Activated CD4-positive, alpha-beta T cell treated with anti-CD3 and anti-CD28 coated beads, Interleukin-2, amount 50 U/mL, for 24 hours (primary cell): Measurements from ENCODE around the gene NUDT6.
A peak's percentile ranks its signal among the peaks of the same experiment; 100 is the strongest.
"Not testable (repeated sequence)": the region's sequence is repeated elsewhere in the genome, so short reads cannot be mapped to it uniquely, and the experiment has no call there.

Experiments
- DNase-seq, 2 donors: peaks; one replicate each; pipeline ENCODE4 v3.0.0-alpha.2; 2020; ENCODE audit warnings: low read depth in 1 of 2, low spot score in 1 of 2

The NUDT6 gene, protein sequence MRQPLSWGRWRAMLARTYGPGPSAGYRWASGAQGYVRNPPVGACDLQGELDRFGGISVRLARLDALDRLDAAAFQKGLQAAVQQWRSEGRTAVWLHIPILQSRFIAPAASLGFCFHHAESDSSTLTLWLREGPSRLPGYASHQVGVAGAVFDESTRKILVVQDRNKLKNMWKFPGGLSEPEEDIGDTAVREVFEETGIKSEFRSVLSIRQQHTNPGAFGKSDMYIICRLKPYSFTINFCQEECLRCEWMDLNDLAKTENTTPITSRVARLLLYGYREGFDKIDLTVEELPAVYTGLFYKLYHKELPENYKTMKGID

DNA sequence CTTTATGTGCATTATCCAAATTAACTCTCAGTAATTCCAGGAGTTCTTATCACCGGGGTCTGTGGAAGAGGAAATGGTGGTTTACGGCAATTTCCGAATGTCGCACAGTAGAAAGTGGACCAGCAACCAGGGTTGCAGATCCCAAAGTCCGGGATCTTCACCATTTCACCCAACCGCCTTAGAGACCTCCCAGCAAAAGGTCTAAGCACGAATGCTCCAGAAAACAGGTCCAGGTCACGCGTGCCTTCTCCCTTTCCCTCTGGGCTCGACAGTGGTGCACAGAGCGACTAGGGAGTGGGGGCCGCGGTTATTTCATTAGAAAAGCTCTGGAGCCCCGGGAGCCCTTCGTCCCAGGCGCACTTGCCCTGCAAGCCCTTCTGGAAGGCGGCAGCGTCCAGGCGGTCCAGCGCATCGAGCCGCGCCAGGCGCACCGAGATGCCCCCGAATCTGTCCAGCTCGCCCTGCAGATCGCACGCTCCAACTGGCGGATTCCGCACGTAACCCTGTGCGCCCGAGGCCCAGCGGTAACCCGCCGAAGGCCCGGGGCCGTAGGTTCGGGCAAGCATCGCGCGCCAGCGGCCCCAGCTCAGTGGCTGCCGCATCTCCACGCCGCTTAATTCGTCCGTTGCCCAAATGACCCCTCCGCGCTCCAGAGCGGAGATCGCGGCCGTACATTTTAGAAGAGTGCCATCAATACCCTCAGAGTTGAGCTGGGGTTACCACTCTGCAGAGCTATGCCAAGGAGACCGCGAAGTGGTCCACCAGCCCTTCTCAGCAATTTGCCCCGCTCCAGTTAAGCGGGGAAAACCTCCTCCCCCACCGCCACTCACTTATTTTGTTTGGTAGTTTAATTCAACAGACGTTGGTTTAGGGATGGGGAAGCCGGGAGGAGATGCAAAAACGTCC lies at the start of gene NUDT6:
Gene NUDT6 (minus strand): TSS at position 627 of the 906 bp plus-strand sequence. CDS start 25 bp downstream, at position 602.
- peak; percentile 6 to 7 for DNase-seq

DNA sequence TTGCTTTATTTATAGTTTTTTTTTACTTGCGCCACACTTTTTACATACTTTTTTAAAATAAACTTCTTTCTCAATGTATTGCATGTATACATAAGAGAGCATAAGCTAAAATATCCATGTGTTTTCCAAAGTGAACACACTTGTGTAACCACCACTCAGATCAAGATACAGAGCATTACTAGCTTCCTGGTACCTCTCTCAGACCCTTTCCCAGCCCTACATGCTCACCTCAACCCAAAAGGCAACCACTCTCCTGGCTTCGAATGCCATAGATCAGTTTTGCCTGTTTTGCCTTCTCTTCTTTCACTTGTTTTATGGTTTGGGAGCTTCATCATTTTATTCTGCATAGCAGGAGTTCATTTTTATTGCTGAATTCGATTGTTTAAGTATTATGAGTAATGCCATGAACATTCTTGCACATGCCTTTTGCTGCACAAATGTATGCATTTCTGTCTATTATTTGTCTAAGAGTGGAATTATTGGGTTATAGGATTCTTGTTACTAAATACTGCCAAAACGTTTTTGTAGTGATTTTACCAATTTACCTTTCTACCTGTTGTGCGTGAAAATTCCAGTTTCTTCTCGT lies 45.9 kb upstream of the NUDT6 start:
- DNase-seq: no peak

DNA sequence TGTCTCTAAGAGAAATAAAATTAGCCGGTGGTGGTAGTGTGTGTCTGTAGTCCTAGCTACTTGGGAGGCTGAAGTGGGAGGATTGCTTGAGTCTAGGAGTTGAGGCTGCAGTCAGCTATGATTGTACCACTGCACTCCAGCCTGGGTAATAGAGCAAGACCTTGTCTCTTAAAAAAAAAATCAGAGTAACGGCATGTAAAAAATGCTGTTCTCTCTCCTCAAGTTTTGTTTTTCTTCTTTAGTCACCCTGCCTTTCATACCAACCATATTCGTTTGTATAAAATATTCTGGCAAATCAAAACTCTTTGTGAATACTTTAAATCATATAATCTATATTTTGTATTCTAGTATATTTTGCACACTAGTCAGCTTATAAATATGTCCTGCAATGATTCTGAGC lies 44.8 kb upstream of the NUDT6 start:
- DNase-seq: no peak

DNA sequence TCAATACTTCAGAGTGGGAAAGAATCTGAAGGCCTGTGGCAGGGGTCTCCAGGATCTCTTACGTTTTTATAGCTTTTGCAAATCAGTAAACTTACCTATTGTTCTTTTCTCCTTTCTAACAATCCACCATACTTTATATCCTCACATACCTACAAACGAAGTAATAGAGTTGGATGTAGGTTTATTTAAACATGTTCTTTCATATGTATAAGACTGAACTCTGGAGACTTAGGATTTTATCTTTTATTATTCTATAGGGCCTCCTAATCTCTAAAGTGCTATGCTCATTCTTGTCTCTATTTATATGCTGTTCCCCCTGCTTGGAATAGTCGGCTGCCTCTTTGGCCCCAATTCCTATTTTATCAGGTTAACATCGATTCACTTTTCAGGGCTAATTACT lies 43.8 kb upstream of the NUDT6 start:
- DNase-seq: no peak

DNA sequence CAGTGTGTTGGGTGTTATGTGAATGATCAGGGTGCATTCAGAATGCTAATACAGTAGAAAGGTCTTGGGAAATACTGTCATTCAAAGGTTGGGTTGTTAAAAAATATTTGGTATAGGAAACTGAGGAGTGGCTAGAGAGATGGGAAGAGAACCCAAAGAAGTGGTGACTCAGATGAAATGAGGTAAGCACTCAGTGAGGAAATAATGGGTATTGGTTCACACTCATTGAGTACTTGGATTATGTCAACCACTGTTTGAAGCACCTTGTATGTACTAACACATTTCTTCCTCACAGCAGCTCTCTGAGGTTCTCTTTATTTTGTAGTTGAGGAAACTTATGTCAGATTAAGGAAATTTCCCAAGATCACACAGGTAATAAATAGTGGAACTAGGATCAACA lies 40.8 kb upstream of the NUDT6 start:
- no peak for DNase-seq

DNA sequence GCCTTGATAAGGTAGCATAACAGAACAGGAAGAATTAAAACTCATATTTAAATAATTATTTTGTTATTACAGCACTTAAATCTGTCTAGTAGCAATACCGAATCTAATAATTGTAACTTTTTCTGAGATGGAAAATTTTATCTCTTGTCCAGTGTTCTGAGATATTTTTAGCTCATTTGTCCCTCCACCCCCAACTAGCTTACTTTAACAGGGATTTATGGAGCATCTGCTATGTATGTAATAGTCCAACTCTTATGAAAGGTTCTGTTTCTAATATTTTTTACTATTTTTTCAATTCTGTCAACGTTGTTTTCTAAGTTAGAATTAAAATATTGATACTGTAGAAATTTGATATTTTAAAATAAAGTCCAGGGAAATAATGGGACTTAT lies 38.2 kb upstream of the NUDT6 start:
- no peak for DNase-seq

DNA sequence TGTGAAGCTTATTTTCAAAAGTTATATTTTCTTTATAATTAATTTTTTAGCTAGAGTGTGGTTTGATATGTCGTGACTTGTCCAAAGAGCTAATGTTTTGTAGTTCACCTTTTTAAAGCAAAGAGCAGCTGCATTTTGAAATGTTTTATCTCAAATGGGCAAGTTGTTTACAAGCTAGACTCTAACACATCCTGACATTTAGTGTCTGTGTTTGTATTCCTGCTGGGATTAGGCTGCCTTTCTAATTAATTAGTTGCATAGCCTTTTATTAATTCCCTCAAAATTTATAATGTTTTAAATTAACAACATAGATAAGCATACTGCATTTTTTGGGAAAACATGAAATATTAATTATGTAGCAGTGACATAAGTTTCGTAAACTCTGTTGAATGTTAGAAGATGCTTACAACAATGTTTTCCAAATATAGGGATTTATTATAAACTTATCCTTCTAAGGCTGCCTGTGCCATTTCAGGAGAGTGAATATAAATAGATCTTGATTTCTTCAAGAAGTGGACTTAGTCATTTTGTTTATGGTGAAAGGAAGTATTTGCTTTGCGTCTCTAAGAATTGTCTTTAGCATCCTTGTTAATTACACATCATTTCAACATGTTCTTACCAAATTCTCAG lies 37.7 kb upstream of the NUDT6 start:
- no peak for DNase-seq

DNA sequence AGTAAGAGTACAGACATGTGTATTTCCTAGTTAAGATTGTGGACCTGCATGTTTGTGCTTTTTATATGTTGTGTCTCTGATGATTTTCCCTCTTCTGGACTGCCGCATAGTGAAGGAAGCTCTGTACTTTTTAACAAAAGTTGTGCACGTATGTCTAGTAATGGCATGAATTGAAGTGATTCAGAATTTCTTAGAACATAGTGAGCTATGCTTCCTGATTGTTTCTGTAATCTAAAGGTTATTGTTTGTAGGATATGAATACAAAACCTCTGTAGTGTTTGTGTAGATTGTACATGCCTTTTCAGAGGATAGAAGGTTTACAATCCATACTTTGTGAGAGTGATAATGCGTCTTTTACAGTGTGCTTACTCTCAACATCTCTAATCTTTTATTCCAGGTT lies 37.0 kb upstream of the NUDT6 start:
- no peak for DNase-seq

DNA sequence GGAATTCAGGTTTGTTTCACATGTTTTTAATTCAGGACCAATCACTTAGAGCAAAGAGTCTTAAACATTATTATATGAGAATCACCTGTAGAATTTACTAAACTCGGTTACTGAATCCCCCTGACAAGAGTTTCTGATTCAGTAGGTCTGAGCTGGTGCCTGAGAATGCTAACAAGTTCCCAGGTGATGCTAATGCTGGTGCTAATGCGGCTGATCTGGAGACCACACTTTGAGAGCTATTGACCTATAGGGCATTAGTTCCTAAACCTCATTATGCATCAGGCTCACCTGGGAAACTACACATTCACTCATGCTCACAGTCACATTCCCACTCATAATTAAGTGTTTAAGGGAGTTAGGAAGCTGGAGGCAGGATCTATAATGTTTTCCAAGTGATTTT lies 36.1 kb upstream of the NUDT6 start:
- DNase-seq: no peak

DNA sequence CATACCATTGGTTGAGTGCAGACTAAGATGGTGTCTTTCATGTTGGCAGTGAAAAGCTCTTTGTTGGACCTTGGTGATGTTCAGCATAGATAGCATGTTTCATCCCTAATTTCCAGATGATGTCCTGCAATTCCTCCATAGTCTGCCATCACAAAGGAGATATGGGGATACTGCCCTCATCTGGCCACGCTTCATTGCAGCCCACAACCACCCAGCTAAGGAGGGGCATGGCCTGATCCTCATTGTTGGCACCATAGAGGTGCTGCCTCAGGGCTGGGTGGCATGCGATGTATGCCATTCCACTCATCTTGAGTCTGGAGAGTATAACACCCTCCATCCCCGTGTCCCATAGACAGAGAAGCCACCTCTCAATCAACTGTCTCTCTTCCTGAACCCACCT lies 31.5 kb upstream of the NUDT6 start:
- no peak for DNase-seq

DNA sequence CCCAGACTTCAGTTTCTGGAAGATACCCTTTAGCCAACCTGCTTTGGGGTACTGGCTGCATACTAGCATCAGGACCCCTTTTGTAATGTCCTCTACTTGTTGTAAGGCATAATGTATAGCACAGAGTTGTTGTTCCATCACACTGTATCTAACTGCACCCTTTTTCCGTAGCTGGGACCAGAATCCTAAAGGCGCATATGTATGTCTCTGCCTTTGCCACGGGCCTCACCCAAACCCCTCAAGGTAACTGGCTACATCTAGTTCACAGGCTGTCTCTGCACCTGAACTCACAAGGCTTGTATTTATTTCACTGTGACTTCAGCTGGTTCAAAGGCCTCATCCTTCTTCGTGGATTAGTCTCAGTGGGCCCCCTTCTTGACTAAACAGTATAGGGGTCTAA lies 29.6 kb upstream of the NUDT6 start:
- DNase-seq: no peak

DNA sequence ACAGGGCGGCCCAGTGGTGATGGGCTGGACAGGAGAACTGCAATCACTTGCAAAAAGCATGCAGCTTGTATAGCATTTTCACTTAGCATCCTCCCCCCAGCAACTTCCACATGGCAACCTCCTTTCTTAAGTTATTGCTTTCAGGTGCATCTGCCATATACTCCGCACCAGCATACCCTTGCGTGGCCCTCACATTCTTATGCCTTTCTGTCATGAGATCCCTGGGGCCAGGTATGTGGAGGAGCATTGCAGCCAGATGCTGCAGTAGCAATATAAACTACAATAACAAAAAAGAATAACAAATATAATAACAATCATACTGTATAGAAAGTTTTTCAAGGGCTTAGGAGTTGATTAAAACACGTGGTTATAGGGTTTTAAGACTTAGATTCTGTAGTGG lies 26.3 kb upstream of the NUDT6 start:
- DNase-seq: no peak

DNA sequence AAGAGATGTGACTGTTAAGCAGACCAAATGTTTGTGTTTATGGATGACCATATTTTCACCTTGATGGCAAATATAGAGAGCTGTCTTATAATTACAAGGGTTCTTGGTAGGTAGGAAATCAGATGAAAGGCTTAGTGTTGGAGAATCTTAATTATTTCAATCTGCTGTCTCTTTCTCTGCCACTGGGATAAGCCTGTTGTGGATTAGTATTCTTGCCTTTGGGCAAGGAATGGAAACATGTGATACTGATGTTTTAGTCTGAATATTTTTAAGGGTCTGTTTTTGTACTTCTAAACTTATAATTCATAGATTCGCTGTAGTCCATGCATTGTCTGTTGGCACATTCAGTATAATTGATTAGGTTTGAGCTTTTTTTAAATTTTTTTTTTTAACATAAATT lies 23.7 kb upstream of the NUDT6 start:
- DNase-seq: no peak

DNA sequence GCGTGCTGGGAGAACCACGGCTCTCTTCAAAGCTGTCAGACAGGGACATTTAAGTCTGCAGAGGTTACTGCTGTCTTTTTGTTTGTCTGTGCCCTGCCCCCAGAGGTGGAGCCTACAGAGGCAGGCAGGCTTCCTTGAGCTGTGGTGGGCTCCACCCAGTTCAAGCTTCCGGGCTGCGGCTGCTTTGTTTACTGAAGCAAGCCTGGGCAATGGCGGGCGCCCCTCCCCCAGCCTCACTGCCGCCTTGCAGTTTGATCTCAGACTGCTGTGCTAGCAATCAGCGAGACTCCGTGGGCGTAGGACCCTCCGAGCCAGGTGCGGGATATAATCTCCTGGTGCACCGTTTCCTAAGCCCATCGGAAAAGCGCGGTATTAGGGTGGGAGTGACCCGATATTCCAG lies 22.7 kb upstream of the NUDT6 start:
- DNase-seq: not testable (repeated sequence)

DNA sequence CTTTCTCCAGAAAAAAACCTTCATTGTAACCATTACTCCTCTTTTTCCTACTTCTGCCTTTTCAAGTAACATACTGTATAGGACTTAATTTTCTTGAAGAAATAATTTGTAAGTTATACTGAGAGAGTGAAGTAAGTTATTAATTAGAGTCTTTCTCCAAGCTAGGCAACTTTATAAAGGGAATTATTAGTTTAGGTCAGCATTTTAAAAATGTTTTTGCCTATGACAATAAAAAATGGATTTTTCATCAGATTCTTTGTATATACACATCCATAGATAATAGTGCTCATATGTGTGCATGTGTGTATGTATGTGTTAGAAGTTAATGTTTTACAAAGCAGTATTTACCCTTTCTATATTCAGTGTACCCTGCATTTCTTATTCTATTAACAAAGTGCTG lies 10.4 kb upstream of the NUDT6 start:
- no peak for DNase-seq

DNA sequence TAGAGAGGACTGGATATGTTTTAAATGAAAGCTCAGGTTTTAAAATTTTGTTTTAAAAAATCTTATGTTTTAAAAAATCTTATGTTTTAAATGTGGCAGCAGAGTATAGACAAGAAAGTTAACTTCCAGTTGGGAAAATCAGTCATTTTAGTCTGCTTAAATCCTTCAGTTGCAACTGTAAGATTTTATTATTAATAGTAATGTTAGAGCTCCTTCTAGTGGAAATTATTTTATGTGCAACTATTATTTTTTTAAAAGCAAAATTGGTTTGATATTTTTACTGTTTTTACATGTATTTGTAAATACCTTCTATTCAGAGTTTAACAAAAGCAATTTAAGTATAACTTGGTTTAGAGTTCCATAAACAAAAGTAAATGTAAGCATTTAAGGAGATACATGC lies 8.5 kb upstream of the NUDT6 start:
- DNase-seq: no peak

DNA sequence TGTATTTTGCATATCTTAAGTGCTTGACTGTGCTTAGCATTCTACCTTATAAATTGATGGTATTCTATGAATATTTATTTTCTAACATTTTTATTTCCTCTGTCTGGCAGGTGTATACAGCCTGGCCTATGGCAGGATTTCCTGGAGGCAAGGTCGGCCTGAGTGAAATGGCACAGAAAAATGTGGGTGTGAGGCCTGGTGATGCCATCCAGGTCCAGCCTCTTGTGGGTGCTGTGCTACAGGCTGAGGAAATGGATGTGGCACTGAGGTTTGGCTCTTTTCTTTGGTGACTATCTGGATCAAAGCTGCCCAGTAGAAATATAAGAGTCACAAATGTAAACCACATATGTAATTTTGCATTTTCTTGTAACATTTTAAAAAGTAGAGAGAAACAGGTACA lies 6.5 kb upstream of the NUDT6 start:
- no peak for DNase-seq

DNA sequence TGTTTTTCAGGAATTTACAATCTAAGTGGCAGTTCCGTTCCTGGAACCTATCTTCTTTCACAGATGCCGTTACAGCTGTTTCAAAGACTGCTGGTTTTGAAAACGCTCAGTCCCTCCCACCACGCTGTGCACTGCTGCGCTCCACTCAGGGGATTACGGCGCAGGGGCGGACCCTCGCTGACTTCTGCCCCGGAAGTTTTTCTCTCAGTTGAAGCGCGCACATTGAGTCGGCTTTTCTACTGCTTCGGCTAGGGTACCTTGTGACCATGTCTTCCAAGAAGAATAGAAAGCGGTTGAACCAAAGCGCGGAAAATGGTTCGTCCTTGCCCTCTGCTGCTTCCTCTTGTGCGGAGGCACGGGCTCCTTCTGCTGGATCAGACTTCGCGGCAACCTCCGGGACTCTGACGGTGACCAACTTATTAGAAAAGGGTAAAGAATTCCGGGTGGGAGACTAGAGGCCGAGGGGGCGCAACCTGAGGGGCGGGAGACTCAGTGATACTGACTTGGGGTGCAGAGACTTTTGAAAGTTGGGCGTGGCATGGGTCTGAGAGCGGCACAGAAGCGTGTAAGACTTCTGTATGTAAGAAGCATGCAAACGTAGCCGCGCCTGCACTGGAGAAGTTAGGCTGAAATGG lies 597 bp upstream of the NUDT6 start:
- DNase-seq: peak; percentile 71 to 83

DNA sequence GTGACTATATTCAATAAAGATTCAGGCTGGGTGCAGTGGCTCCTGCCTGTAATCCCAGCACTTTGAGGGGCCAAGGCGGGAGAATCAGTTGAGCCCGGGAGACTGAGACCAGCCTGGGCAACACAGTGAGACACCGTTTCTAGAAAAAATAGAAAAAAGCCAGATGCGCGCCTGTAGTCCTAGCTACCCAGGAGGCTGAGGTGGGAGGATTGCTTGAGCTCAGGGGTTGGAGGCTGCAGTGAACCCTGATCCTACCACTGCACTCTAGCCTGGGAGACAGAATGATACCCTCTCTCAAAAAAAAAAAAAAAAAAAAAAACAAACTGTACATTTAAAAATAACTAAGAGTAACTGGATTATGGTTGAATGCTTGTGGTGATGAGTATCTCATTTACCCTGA lies 1.1 kb downstream of the NUDT6 start:
- no peak for DNase-seq

DNA sequence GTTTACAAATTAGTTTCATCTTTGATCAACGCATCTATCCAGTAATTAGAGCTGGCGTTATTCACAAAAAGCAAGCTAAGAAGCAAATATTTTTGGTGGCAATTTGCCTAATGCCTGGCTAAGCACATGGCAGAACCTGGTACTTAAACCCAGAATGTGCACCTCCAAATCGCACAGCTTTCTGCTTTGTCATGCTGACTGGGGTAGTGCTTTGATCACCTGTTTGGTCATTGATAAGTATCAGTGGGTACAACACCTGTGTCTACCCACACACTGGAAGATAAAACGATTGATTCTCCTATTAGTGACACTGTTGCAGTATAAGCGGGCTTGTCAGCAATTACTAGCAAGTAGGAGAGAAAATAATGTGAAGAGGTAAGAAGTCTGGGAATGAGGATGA lies 1.9 kb downstream of the NUDT6 start:
- no peak for DNase-seq

DNA sequence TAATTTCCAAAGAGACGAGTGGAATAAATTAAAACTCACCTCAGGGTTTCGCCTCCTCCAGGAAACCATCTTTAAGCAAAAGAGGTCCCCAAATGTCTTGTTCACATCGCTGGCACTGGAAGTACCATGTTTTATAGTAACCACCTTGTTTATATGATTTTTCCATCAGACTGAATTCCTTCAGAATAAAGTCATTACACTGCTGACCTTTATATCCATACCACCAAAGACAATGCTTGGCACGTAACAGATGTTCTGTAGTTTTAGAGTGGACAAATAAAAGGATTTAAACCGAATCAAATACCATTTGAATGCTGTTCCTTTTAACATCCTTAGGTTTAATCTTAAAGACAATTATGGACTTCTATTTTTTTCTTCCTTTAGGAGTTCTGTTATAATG lies 4.7 kb downstream of the NUDT6 start:
- no peak for DNase-seq
